Neural cell (in vitro differentiated cells): ENCODE results near the gene GSDME. TPM values are rescaled to one million over a fixed set of nuclear protein-coding genes. Genes with fewer than 3 reads are reported as not detected.

Experiments
- H2AFZ ChIP-seq: fragments of 200-600, 300-800 bp; sonication (generic), shearing (Covaris generic); 2 replicates; pipeline ENCODE4 v1.6.0; 2014; ENCODE audit warnings: low read depth, mild to moderate bottlenecking, antibody characterized with exemption, low read length, moderate library complexity
- H3F3A ChIP-seq: fragments of 200-600 bp; shearing (Covaris generic); 2 replicates; pipeline ENCODE4 v1.6.1; 2016; ENCODE audit warnings: mild to moderate bottlenecking, moderate library complexity, mixed read lengths, antibody characterized with exemption, low read length; ENCODE audit not compliant: insufficient read depth, poor library complexity, severe bottlenecking
- H3K27ac ChIP-seq: fragments of 200-600, 300-800 bp; sonication (generic), shearing (Covaris generic); 2 replicates; pipeline ENCODE4 v1.5.1; 2014; ENCODE audit warnings: mild to moderate bottlenecking, low read length, moderate library complexity
- H3K27me3 ChIP-seq: fragments of 300-800, 200-600 bp; sonication (generic), shearing (Covaris generic); 2 replicates; pipeline ENCODE4 v1.6.0; 2014; ENCODE audit warnings: mild to moderate bottlenecking, low read depth, low read length, moderate library complexity; ENCODE audit not compliant: insufficient read depth
- H3K36me3 ChIP-seq: fragments of 300-800, 200-600 bp; sonication (generic), shearing (Covaris generic); 2 replicates; pipeline ENCODE4 v1.5.1; 2014; ENCODE audit warnings: mild to moderate bottlenecking, antibody characterized with exemption, low read length, moderate library complexity; ENCODE audit not compliant: insufficient read depth
- H3K4me2 ChIP-seq: fragments of 300-800, 200-600 bp; sonication (generic), shearing (Covaris generic); 2 replicates; pipeline ENCODE4 v1.6.0; 2014; ENCODE audit warnings: mild to moderate bottlenecking, low read length
- H3K4me3 ChIP-seq: fragments of 300-800, 200-600 bp; sonication (generic), shearing (Covaris generic); 2 replicates; pipeline ENCODE4 v1.5.1; 2014; ENCODE audit warnings: mild to moderate bottlenecking, low read length, moderate library complexity
- H3K79me2 ChIP-seq: fragments of 200-600 bp; shearing (Covaris generic); replicated peaks from 2 replicates; pipeline ENCODE4 v1.6.0; 2014; ENCODE audit warnings: mild to moderate bottlenecking, low read length, moderate library complexity; ENCODE audit not compliant: insufficient read depth
- H3K9ac ChIP-seq: fragments of 300-800, 200-600 bp; sonication (generic), shearing (Covaris generic); 2 replicates; pipeline ENCODE4 v1.6.1; 2016; ENCODE audit warnings: mild to moderate bottlenecking, low read length, mixed read lengths
- H3K9me2 ChIP-seq: fragments of 200-600 bp; shearing (Covaris generic); 2 replicates; pipeline ENCODE4 v1.6.1; 2016; ENCODE audit warnings: mild to moderate bottlenecking, low read length, mixed read lengths; ENCODE audit not compliant: insufficient read depth
- H3K9me3 ChIP-seq: fragments of 200-600, 300-800 bp; sonication (generic), shearing (Covaris generic); 2 replicates; pipeline ENCODE4 v1.6.1; 2016; ENCODE audit warnings: mild to moderate bottlenecking, mixed run types, low read length, moderate library complexity, mixed read lengths
- H4K20me1 ChIP-seq: fragments of 200-600 bp; shearing (Covaris generic); 2 replicates; pipeline ENCODE4 v1.6.1; 2016; ENCODE audit warnings: mild to moderate bottlenecking, mixed run types; ENCODE audit not compliant: insufficient read depth
- EP300 ChIP-seq: fragments of 450-650 bp; conservative IDR thresholded peaks from 2 replicates; pipeline ENCODE4 v1.6.1; 2014; ENCODE audit warnings: antibody characterized with exemption, mild to moderate bottlenecking, moderate library complexity; ENCODE audit not compliant: poor library complexity, severe bottlenecking
- EZH2 ChIP-seq: fragments of 200-600, 300-800 bp; shearing (Covaris generic), sonication (generic); IDR thresholded peaks from 2 replicates; pipeline ENCODE4 v1.6.1; 2014; ENCODE audit warnings: antibody characterized with exemption, low read length, borderline replicate concordance, mild to moderate bottlenecking; ENCODE audit not compliant: insufficient read depth, poor library complexity, severe bottlenecking
- MXI1 ChIP-seq: fragments of 450-650 bp; conservative IDR thresholded peaks from 2 replicates; pipeline ENCODE4 v1.6.1; 2014; ENCODE audit warnings: antibody characterized with exemption, mild to moderate bottlenecking; ENCODE audit not compliant: poor library complexity, severe bottlenecking
- POLR2AphosphoS5 ChIP-seq: IDR thresholded peaks from 2 replicates; pipeline ENCODE4 v1.6.1; 2012
- RAD21 ChIP-seq: fragments of 450-650 bp; conservative IDR thresholded peaks from 2 replicates; pipeline ENCODE4 v1.6.1; 2014; ENCODE audit warnings: antibody characterized with exemption, mild to moderate bottlenecking, moderate library complexity
- REST ChIP-seq: IDR thresholded peaks from 2 replicates; pipeline ENCODE4 v1.6.1; 2012; ENCODE audit warnings: borderline replicate concordance
- SMC3 ChIP-seq: fragments of 450-650 bp; conservative IDR thresholded peaks from 2 replicates; pipeline ENCODE4 v1.6.1; 2014; ENCODE audit warnings: antibody characterized with exemption, mild to moderate bottlenecking, moderate library complexity; ENCODE audit not compliant: poor library complexity
- TAF1 ChIP-seq: IDR thresholded peaks from 2 replicates; pipeline ENCODE4 v1.6.1; 2012; ENCODE audit warnings: low read depth
- polyA plus RNA-seq: library from polyadenylated mRNA; depleted of rRNA; stranded (reverse); fragments of >200 nt; gene quantifications from 2 replicates; pipeline ENCODE4 v1.2.3, GENCODE V29; 2014
- TF ChIP-seq, protein P1 (sequence below): fragments of 450-650 bp; IDR thresholded peaks from 2 replicates; pipeline ENCODE4 v1.5.1; 2014; ENCODE audit warnings: antibody characterized with exemption, mild to moderate bottlenecking, moderate library complexity; ENCODE audit not compliant: poor library complexity, severe bottlenecking

Gene GSDME
- polyA plus RNA-seq, 1 donor from 2014 or later: 42.9 TPM

GRCh38 chr7:24739306-24739705 lies 18.0 kb downstream of the GSDME start:
- Histone ChIP-seq H3K79me2 (no peaks in the 10 kb centered on the region), H3K4me2 (no peak overlapping the region), H3K9me2 (no peaks in the 10 kb centered on the region), H2AFZ (no peak overlapping the region), H3K36me3 (no peaks in the 10 kb centered on the region), H3K27me3 (no peaks in the 10 kb centered on the region), H3K9ac (no peak overlapping the region), H3K9me3 (peaks cover 5% of the 10 kb centered on the region), H3K27ac (no peak overlapping the region), H4K20me1 (no peaks in the 10 kb centered on the region), H3F3A (no peaks in the 10 kb centered on the region), H3K4me3 (no peak overlapping the region)
- TF ChIP-seq, protein P1, sequence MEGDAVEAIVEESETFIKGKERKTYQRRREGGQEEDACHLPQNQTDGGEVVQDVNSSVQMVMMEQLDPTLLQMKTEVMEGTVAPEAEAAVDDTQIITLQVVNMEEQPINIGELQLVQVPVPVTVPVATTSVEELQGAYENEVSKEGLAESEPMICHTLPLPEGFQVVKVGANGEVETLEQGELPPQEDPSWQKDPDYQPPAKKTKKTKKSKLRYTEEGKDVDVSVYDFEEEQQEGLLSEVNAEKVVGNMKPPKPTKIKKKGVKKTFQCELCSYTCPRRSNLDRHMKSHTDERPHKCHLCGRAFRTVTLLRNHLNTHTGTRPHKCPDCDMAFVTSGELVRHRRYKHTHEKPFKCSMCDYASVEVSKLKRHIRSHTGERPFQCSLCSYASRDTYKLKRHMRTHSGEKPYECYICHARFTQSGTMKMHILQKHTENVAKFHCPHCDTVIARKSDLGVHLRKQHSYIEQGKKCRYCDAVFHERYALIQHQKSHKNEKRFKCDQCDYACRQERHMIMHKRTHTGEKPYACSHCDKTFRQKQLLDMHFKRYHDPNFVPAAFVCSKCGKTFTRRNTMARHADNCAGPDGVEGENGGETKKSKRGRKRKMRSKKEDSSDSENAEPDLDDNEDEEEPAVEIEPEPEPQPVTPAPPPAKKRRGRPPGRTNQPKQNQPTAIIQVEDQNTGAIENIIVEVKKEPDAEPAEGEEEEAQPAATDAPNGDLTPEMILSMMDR: no peak
- no peak for TF ChIP-seq TAF1
- no peak for TF ChIP-seq POLR2AphosphoS5
- TF ChIP-seq REST: no peak
- TF ChIP-seq SMC3: no peak
- no peak for TF ChIP-seq RAD21
- TF ChIP-seq EP300: no peak
- TF ChIP-seq MXI1: no peak
- no peak for TF ChIP-seq EZH2

- TF ChIP-seq MXI1 (no peak), EP300 (no peak), POLR2AphosphoS5 (no peak), SMC3 (no peak), EZH2 (no peak), REST (no peak)
- TF ChIP-seq, protein P1: no peak
- H3K9me2 ChIP-seq: no peaks in the 10 kb centered on the region
Observed at GRCh38 chr7:24738577-24738976, 18.7 kb downstream of the GSDME start.

More at GRCh38 chr7:24738577-24738976, 18.7 kb downstream of the GSDME start:
- Histone ChIP-seq H3K4me3 (no peak overlapping the region), H3K27ac (no peak overlapping the region), H3K79me2 (no peaks in the 10 kb centered on the region), H3K9ac (no peak overlapping the region), H3K36me3 (no peaks in the 10 kb centered on the region), H4K20me1 (no peaks in the 10 kb centered on the region), H3K9me3 (peaks cover 5% of the 10 kb centered on the region), H3K4me2 (no peak overlapping the region), H2AFZ (no peak overlapping the region), H3F3A (no peaks in the 10 kb centered on the region), H3K27me3 (no peaks in the 10 kb centered on the region)
